Activated T-helper 1 cell treated with anti-CD3 and anti-CD28 coated beads, Interleukin-12 subunit alpha, Interleukin-12 subunit beta, Interleukin-2, Interleukin-4 antibody, amounts not matched to agents 30 ng/mL and 10 ng/mL and 1 ng/mL, durations not matched to agents 14 hours and 24 hours and 36 hours (primary cell): ENCODE results near the gene CA9. TPM values are rescaled to one million over a fixed set of nuclear protein-coding genes. Genes with fewer than 3 reads are reported as not detected.

Experiments
- DNase-seq: peaks from one replicate; pipeline ENCODE4 v3.0.0; 2021; ENCODE audit warnings: low spot score
- H3K27ac Mint-ChIP-seq: one replicate; pipeline ENCODE4 v1.8.0; 2021; ENCODE audit warnings: mild to moderate bottlenecking, mixed read lengths
- H3K27me3 Mint-ChIP-seq: one replicate; pipeline ENCODE4 v1.8.0; 2022; ENCODE audit warnings: mild to moderate bottlenecking, moderate library complexity, mixed read lengths; ENCODE audit not compliant: insufficient read depth
- H3K36me3 Mint-ChIP-seq: one replicate; pipeline ENCODE4 v1.8.0; 2021; ENCODE audit warnings: low read depth, mixed read lengths
- H3K4me1 Mint-ChIP-seq: one replicate; pipeline ENCODE4 v1.8.0; 2021; ENCODE audit warnings: low read depth, mixed read lengths
- H3K4me3 Mint-ChIP-seq: one replicate; pipeline ENCODE4 v1.8.0; 2021; ENCODE audit warnings: mild to moderate bottlenecking, moderate library complexity, mixed read lengths
- H3K9me3 Mint-ChIP-seq: one replicate; pipeline ENCODE4 v1.8.0; 2021; ENCODE audit warnings: mixed read lengths
- intact Hi-C: fragments of 100-400 bp; cut with micrococcal nuclease; formaldehyde crosslinking; loops from one replicate; pipeline ENCODE4 v1.15.1; 2024
- total RNA-seq: library from RNA; stranded (reverse); gene quantifications from 2 replicates; pipeline ENCODE4 v1.2.3, GENCODE V29; 2022

CA9 gene
- total RNA-seq, 1 donor from 2014 or later, result not detected

GRCh38 chr9:35708146-35708545, 34.4 kb downstream of the CA9 start:
- no peaks in the 10 kb centered on the region for H3K9me3 Mint-ChIP-seq
- intact Hi-C loops, result no loop called here
- no peak for DNase-seq
- no peaks in the 10 kb centered on the region for H3K27me3 Mint-ChIP-seq
- H3K4me1 Mint-ChIP-seq, result peaks cover 5% of the 10 kb centered on the region
- no peak overlapping the region for H3K4me3 Mint-ChIP-seq
- peaks cover 69% of the 10 kb centered on the region for H3K36me3 Mint-ChIP-seq
- no peak overlapping the region for H3K27ac Mint-ChIP-seq

GRCh38 chr9:35710818-35711500, 37.2 kb downstream of the CA9 start:
- Mint-ChIP-seq H3K4me1 (peaks cover 5% of the 10 kb centered on the region), H3K4me3 (no peak overlapping the region), H3K36me3 (peaks cover 77% of the 10 kb centered on the region), H3K9me3 (no peaks in the 10 kb centered on the region), H3K27ac (no peak overlapping the region), H3K27me3 (no peaks in the 10 kb centered on the region)
- intact Hi-C loops, result no loop called here
- no peak for DNase-seq

- no peaks in the 10 kb centered on the region for H3K27me3 Mint-ChIP-seq
- peaks cover 80% of the 10 kb centered on the region for H3K36me3 Mint-ChIP-seq
- H3K27ac Mint-ChIP-seq, result no peak overlapping the region
Measured at GRCh38 chr9:35711501-35712428, 38.0 kb downstream of the CA9 start.

GRCh38 chr9:35712762-35713400, 39.2 kb downstream of the CA9 start:
- no peak overlapping the region for H3K4me3 Mint-ChIP-seq
- no peaks in the 10 kb centered on the region for H3K9me3 Mint-ChIP-seq
- H3K4me1 Mint-ChIP-seq, result peaks cover 5% of the 10 kb centered on the region
- intact Hi-C loops, result no loop called here
- DNase-seq, result no peak
- H3K36me3 Mint-ChIP-seq, result peaks cover 75% of the 10 kb centered on the region
- no peak overlapping the region for H3K27ac Mint-ChIP-seq
- no peaks in the 10 kb centered on the region for H3K27me3 Mint-ChIP-seq

More at GRCh38 chr9:35711501-35712428, 38.0 kb downstream of the CA9 start:
- no peaks in the 10 kb centered on the region for H3K9me3 Mint-ChIP-seq
- intact Hi-C loops, result no loop called here
- peaks cover 5% of the 10 kb centered on the region for H3K4me1 Mint-ChIP-seq
- no peak overlapping the region for H3K4me3 Mint-ChIP-seq
- DNase-seq, result no peak

DNA sequence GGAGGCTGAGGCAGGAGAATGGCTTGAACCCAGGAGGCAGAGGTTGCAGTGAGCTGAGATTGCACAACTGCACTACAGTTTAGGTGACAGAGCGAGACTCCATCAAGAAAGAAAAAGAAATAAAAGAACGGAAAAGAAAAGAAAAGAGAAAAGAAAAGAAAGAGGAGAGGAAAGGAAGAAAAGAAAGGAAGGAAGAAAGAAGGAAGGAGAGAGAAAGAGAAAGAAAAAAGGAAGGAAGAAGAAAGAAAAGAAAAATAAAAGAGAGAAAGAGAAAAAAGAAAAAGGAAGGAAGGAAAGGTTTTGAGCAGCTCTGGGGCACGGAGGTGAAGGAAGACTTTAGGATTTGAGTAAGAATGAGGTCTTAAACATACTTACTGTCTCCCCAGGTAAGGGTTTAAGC, 39.9 kb downstream of the CA9 start:
- Mint-ChIP-seq H3K36me3 (peaks cover 73% of the 10 kb centered on the region), H3K27me3 (no peaks in the 10 kb centered on the region), H3K9me3 (no peaks in the 10 kb centered on the region), H3K4me1 (peaks cover 5% of the 10 kb centered on the region), H3K4me3 (no peak overlapping the region), H3K27ac (no peak overlapping the region)
- DNase-seq, result no peak
- intact Hi-C loops, result no loop called here

DNA sequence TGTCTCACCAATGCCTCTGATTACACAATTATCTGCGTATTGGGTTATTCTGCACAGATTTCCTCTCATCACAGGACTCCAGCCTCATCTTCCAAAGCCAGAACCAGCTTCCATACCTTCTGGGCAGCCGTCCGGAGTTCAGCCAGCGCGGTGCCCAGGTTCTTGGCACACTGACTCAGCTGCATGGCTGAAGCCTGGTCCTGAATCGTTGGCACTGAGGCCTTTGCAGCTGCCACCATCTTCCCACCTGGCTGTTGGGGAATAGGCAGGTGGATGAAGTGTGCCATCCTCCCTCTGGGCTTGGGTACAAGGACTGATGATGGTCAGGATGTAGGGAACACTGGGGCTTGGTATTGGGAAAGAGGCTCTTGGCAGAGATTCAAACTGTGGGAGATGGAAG, 40.4 kb downstream of the CA9 start:
- Mint-ChIP-seq H3K27ac (no peak overlapping the region), H3K4me3 (no peak overlapping the region), H3K4me1 (peaks cover 5% of the 10 kb centered on the region), H3K36me3 (peaks cover 71% of the 10 kb centered on the region), H3K27me3 (no peaks in the 10 kb centered on the region), H3K9me3 (no peaks in the 10 kb centered on the region)
- DNase-seq, result no peak
- intact Hi-C loops, result no loop called here

DNA sequence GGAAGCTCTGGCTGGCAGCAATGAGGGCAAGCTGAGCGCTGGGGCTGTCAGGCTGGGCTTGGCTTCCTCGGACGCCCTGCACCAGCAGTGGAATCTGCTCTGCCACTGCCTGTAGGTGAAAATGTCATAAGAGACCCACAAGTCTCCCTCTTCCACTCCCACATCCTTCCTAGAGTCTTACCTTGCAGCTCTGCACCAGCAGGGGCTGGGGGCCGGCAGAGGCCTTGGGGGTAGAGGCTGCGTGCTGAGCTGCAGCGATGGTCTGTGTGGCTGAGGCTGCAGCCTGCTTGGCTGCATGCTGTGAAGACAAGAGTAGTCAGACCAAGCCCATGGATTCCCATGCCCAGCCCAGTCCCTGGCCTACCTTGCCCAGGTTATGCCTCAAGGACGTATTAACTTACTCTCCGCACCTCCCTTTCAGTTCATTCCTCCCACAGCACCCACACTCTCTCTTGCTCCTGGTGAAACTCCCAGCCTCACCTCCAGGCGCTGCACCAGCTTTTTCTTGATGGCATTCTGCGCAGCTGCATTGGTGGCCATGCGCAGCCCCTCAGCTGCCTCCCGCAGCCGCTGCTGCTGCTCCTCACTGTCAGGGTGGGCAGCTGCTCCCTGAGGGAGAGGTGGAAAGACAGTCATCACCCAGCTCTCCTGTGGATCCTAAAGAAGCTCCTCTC, 41.0 kb downstream of the CA9 start:
- Mint-ChIP-seq H3K9me3 (no peaks in the 10 kb centered on the region), H3K4me1 (peaks cover 5% of the 10 kb centered on the region), H3K36me3 (peaks cover 75% of the 10 kb centered on the region), H3K27ac (no peak overlapping the region), H3K27me3 (no peaks in the 10 kb centered on the region), H3K4me3 (no peak overlapping the region)
- intact Hi-C loops, result no loop called here
- DNase-seq, result no peak

DNA sequence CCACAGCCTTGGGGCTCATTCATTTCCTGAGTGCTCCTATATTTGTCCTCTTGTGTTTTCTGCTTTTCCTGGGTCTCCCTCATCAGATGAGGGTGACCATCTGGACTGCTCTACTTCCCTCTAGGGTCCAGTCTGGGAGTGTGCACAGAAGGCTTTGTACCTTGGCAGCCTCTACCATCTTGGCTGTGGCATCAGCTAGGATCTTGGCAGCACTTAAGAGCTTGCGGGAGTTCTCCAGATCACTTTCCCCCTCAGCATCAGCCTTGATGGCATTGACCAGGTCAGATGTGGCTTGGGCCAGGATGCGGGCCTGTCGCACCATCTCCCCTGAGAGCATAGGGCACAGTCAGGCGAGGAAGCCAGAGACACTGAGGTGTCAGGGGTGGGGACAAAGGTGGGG, 42.5 kb downstream of the CA9 start:
- peaks cover 70% of the 10 kb centered on the region for H3K36me3 Mint-ChIP-seq
- intact Hi-C loops, result no loop called here
- no peaks in the 10 kb centered on the region for H3K27me3 Mint-ChIP-seq
- H3K27ac Mint-ChIP-seq, result no peak overlapping the region
- H3K9me3 Mint-ChIP-seq, result no peaks in the 10 kb centered on the region
- peaks cover 5% of the 10 kb centered on the region for H3K4me1 Mint-ChIP-seq
- DNase-seq, result no peak
- H3K4me3 Mint-ChIP-seq, result no peak overlapping the region

DNA sequence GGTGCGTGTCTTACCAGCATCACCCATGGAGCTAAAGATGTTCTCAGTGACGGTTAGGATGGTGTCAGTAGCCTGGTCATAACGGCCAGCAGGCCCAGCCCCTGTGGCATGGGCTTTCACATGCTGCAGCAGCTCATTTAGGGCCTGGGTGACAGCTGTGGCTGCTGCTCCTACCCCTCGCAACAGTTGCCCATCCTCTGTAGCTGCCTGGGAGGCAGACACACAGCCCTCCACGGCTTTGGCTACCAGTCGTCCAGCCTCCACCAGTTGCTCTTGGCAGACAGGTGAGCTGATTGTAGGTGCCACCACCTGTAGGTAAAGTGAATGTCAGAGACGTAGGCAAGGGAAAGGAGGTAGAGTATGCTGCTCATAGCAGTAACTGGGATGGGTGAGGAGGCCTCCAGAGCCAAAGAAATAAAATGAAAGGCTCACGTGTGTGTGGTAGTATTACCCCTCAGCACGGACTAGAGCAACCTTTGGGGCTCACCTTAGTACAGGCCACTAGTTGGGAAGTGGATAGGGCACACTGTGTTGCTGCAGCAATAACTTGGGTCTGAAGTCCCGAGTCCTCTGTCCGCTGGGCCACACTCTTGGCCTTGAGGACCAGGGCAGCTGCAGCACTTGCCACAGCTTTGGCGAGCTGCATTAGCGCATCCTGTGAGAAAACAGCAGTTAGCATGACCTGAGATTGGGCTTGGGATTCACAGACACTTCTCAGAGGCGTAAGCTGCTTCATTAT, 43.6 kb downstream of the CA9 start:
- H3K27ac Mint-ChIP-seq, result no peak overlapping the region
- no peak for DNase-seq
- no peaks in the 10 kb centered on the region for H3K9me3 Mint-ChIP-seq
- H3K36me3 Mint-ChIP-seq, result peaks cover 73% of the 10 kb centered on the region
- H3K4me1 Mint-ChIP-seq, result no peaks in the 10 kb centered on the region
- intact Hi-C loops, result no loop called here
- no peak overlapping the region for H3K4me3 Mint-ChIP-seq
- H3K27me3 Mint-ChIP-seq, result no peaks in the 10 kb centered on the region

GRCh38 chr9:35718721-35719511, 45.2 kb downstream of the CA9 start:
- intact Hi-C loops, result no loop called here
- no peaks in the 10 kb centered on the region for H3K27me3 Mint-ChIP-seq
- no peak overlapping the region for H3K27ac Mint-ChIP-seq
- DNase-seq, result no peak
- H3K4me3 Mint-ChIP-seq, result no peak overlapping the region
- H3K9me3 Mint-ChIP-seq, result no peaks in the 10 kb centered on the region
- H3K36me3 Mint-ChIP-seq, result peaks cover 66% of the 10 kb centered on the region
- no peaks in the 10 kb centered on the region for H3K4me1 Mint-ChIP-seq

GRCh38 chr9:35719546-35719945, 45.8 kb downstream of the CA9 start:
- Mint-ChIP-seq H3K27me3 (no peaks in the 10 kb centered on the region), H3K36me3 (peaks cover 66% of the 10 kb centered on the region), H3K4me1 (no peaks in the 10 kb centered on the region), H3K4me3 (no peak overlapping the region), H3K27ac (no peak overlapping the region), H3K9me3 (no peaks in the 10 kb centered on the region)
- intact Hi-C loops, result no loop called here
- no peak for DNase-seq
